ENCODE data around the gene FAM72D.
"Not testable (repeated sequence)": the region's sequence is repeated elsewhere in the genome, so short reads cannot be mapped to it uniquely, and the experiment has no call there.

GRCh38 chr1:145080193-145080592 lies 15.6 kb upstream of the FAM72D start:
- not testable (repeated sequence) for TF ChIP-seq POLR2A (IDR thresholded peaks at IDR 0.05; ENCODE audit: low read length); GATA1 (IDR thresholded peaks at IDR 0.05; ENCODE audit: low read depth, low read length)
